ACHN (cell line): ENCODE results near the gene TMEFF2.
"Not testable (repeated sequence)": the region's sequence is repeated elsewhere in the genome, so short reads cannot be mapped to it uniquely, and the experiment has no call there.

Source experiments
- DNase-seq: peaks from one replicate; pipeline ENCODE4 v3.0.0-alpha.2; 2015
- in situ Hi-C: cut with HindIII; loops from 2 replicates; pipeline ENCODE4 v1.10.0; 2017; ENCODE audit warnings: low sequenced_read_pairs, low pct_ligation_motif_present, low pct_unique_long_range_greater_than_20kb

The TMEFF2 gene

GRCh38 chr2:192098814-192099491 lies 95.8 kb downstream of the TMEFF2 start:
- in situ Hi-C loops, result no loop called here

GRCh38 chr2:192091476-192091875 lies 103.3 kb downstream of the TMEFF2 start:
- in situ Hi-C loops, result no loop called here
- no peak for DNase-seq

More at GRCh38 chr2:192098814-192099491, 95.8 kb downstream of the TMEFF2 start:
- no peak for DNase-seq

GRCh38 chr2:192090911-192091310 lies 103.8 kb downstream of the TMEFF2 start:
- in situ Hi-C loops, result no loop called here
- DNase-seq, result no peak

DNA sequence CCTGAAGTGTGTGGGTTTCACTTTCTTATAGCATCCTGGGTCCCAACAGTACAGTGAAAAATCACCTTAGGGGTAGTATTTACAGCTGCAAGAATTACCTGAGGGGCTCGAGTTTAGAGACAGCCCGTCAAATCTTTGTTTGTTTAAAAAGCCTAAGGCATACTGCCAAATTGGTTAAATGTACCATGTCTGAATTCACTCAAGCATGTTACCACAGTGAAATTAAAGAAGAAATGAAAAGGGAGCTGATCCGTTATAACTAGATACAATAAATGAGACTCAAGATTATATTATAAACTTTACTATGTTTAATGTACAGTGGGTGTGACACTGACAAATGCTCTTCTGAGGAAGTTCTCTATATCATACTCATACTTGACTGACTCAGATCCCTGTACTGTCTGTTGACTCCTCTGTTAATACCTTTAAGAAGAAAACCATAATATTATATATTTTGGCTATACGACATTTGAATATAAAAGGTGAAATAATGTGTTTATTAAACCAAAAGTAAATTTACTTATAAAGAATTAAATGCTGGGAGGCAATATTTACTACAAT lies 107.3 kb downstream of the TMEFF2 start:
- no peak for DNase-seq
- in situ Hi-C loops, result no loop called here

GRCh38 chr2:192082121-192082520 lies 112.6 kb downstream of the TMEFF2 start:
- in situ Hi-C loops, result no loop called here

GRCh38 chr2:192080096-192080495 lies 114.6 kb downstream of the TMEFF2 start:
- in situ Hi-C loops, DNase-seq: not testable (repeated sequence)

More at GRCh38 chr2:192082121-192082520, 112.6 kb downstream of the TMEFF2 start:
- DNase-seq, result no peak

- in situ Hi-C loops, result no loop called here
Measured at GRCh38 chr2:192073878-192074277, 120.9 kb downstream of the TMEFF2 start.

DNA sequence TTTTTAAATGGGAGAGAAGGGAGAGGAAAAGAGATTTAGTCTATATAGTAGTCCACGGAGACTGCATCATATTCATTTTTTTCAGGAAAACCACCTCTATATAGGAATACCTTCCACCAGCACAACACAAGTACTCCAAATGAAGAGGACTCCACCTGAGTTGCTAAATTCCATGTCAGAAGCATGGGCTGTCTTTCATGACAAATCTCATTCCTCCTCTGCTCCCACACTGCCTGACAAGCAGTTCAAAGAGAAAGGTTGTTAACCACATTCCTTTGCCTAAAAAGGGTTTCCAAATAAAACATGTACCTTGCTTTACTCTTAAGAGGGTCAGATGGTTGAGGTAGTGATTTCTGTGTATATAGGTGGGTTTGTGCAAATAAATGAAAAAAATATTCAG lies 122.0 kb downstream of the TMEFF2 start:
- in situ Hi-C loops, result no loop called here

More at GRCh38 chr2:192073878-192074277, 120.9 kb downstream of the TMEFF2 start:
- DNase-seq, result no peak

DNA sequence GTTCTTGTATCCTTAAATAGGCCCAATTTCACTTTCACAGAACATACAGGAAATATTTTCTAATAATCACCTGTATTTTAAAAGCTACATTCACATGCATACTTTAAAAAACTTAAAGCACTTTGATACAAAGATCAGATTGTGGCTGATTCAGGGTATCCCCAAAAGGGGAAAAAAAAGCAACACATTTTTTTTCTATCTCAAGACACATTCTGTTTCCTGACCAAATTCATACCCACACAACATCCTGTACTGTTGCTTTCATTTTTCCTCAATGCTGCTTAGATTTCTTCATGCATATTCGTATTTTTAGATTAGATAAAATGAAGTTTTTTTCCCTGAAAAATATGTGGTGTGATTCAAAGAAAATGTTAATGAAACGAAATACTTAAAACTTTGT lies 122.5 kb downstream of the TMEFF2 start:
- in situ Hi-C loops, result no loop called here
- DNase-seq, result no peak

More for the DNA sequence above, 122.0 kb downstream of the TMEFF2 start:
- DNase-seq, result no peak

- in situ Hi-C loops, result no loop called here
- no peak for DNase-seq
Measured at GRCh38 chr2:192070099-192070498, 124.6 kb downstream of the TMEFF2 start.

GRCh38 chr2:192069417-192069816 lies 125.3 kb downstream of the TMEFF2 start:
- in situ Hi-C loops, result no loop called here
- no peak for DNase-seq

DNA sequence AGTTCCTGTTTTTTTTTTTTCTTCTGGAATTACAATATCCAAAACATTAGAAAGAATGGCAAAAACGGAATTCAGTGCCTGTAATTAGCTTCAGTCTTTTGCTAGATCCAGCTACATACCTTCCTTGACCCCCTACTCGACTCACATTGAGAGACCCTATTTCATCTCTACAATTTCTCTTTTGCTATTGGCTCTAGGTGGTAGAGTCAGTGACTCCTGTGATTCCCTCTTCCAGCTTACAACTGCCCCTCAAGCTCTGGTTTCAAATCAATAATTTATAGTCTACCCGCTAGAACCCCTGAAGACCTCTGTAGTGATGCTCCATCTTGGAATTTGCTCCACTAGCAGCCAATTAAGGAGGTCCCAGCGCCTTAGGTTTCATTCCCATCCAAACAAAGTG lies 125.8 kb downstream of the TMEFF2 start:
- in situ Hi-C loops, result no loop called here
- DNase-seq, result no peak

GRCh38 chr2:192067631-192068030 lies 127.1 kb downstream of the TMEFF2 start:
- DNase-seq, result no peak
- in situ Hi-C loops, result no loop called here

DNA sequence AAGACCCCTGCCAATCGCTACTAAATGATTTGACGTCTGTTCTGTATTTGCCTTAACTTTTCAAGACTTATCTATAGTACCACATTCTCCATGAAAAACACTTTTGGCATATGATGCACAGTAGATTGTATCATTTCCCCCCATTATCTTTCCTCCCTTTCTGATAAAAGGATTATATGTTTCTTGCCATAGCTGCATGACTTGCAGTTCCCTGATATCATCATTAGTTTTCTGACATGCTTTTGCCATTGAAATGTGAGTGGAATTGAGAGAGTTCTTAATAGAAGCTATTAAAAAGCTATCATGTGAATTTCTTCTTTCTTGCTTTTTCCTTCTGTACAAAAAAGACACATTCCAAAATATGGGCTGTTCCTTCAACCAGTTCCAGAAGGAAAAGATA lies 130.3 kb downstream of the TMEFF2 start:
- in situ Hi-C loops, result no loop called here
- no peak for DNase-seq

DNA sequence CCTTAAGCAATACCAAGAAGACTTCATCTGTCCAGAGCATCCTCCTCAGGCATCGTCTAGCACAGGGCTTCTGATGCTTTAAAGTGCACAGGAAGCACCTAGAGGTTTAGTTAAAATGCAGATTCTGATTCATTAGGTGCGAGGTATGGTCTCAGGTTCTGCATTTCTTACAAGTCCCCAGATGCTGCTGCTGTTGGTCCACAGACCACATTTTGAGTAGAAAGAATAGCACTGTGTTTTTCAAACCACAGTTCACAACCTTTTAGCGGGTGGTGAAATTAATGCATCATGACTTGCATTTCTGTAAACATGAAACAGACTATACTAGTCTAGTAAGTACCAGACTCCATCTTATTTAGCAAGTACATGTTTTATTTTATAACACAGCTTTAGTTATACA lies 134.6 kb downstream of the TMEFF2 start:
- DNase-seq, result no peak
- in situ Hi-C loops, result no loop called here

DNA sequence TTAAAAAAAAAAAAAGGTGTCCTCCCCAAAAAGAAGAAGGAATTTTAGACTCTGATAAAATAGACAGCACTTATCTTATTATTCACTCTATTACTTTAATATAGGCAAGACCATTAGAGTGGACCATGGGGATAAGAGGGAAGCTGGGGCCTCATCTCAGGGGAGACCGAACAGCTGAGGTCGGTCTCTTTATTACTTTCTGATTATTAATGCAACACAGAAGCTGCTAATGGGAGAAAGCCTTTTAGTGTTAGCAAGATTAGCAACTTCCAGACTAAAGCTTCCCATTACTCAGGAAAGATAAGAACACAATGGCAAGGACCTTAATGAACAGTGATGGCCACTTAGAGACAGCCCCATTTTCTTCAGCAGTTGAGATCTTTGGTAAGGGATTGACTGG lies 135.5 kb downstream of the TMEFF2 start:
- no peak for DNase-seq
- in situ Hi-C loops, result no loop called here

DNA sequence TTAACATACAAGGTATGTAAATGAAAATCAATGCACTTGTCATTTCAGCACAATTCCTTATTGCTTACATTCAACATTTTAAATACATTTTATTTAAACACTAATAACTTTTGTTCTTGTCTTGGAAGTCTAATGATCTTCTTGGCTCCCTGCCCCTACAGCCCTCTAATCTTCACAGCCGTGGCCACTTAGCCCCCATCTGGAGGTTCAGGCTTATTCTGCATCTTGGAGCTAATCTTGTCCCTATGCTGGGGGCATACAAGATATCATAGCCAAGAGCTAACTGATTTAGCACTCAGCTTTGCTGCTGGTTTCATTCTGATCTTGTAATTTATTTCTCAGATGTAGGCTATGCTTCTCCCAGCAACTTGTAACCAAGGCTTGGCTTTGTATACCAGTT lies 140.8 kb downstream of the TMEFF2 start:
- in situ Hi-C loops, result no loop called here
- DNase-seq, result no peak

DNA sequence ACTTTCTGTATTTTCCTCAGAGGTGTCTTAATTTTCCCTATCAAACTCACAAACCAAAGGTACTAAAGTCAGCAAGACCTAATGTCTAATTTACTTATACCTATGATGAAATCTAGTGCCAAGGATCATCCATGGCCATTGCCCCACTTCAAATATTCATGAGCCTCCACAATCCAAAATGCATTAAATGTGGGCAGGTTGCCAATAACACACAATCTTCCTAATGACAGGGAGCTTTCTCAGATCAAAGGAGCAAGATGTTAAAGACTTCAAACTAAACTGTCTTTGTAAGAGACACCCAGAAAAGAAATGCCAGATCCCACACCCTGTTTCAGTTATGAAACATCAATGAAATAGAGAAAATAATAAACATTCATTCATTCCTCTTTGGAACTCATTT lies 143.2 kb downstream of the TMEFF2 start:
- DNase-seq, result no peak
- in situ Hi-C loops, result no loop called here

GRCh38 chr2:192049362-192049761 lies 145.4 kb downstream of the TMEFF2 start:
- no peak for DNase-seq
- in situ Hi-C loops, result no loop called here

- no peak for DNase-seq
- in situ Hi-C loops, result no loop called here
Measured at GRCh38 chr2:192047315-192048107, 147.2 kb downstream of the TMEFF2 start.
